T-helper 22 cell (primary cell): ENCODE measurements around the gene SAMD4A.
"Not testable (repeated sequence)": the region's sequence is repeated elsewhere in the genome, so short reads cannot be mapped to it uniquely, and the experiment has no call there.

Experiments
- DNase-seq: peaks from one replicate; pipeline ENCODE4 v3.0.0-alpha.2; 2020; ENCODE audit warnings: low read depth

Gene SAMD4A

GRCh38 chr14:54599966-54600716 is 33.2 kb downstream of the SAMD4A start:
- no peak for DNase-seq

- no peak for DNase-seq
Measured at GRCh38 chr14:54600717-54601109, 33.8 kb downstream of the SAMD4A start.

GRCh38 chr14:54603362-54603761 is 36.4 kb downstream of the SAMD4A start:
- DNase-seq: no peak

GRCh38 chr14:54606178-54606577 is 39.2 kb downstream of the SAMD4A start:
- DNase-seq: peak; percentile 40

GRCh38 chr14:54606631-54607133 is 39.8 kb downstream of the SAMD4A start:
- no peak for DNase-seq

GRCh38 chr14:54609576-54609975 is 42.6 kb downstream of the SAMD4A start:
- DNase-seq: no peak

- no peak for DNase-seq
Measured at GRCh38 chr14:54610051-54610977, 43.4 kb downstream of the SAMD4A start.

- no peak for DNase-seq
Measured at GRCh38 chr14:54614296-54614695, 47.4 kb downstream of the SAMD4A start.

- DNase-seq: no peak
Measured at GRCh38 chr14:54617467-54617866, 50.5 kb downstream of the SAMD4A start.

GRCh38 chr14:54621686-54622085 is 54.8 kb downstream of the SAMD4A start:
- DNase-seq: no peak

GRCh38 chr14:54622192-54622958 is 55.4 kb downstream of the SAMD4A start:
- DNase-seq: no peak

GRCh38 chr14:54623279-54624004 is 56.5 kb downstream of the SAMD4A start:
- no peak for DNase-seq

GRCh38 chr14:54624005-54624358 is 57.1 kb downstream of the SAMD4A start:
- DNase-seq: not testable (repeated sequence)

GRCh38 chr14:54625112-54625511 is 58.2 kb downstream of the SAMD4A start:
- DNase-seq: no peak

- DNase-seq: no peak
Measured at GRCh38 chr14:54627219-54627539, 60.3 kb downstream of the SAMD4A start.

- DNase-seq: no peak
Measured at GRCh38 chr14:54627540-54628363, 60.8 kb downstream of the SAMD4A start.

GRCh38 chr14:54629183-54629582 is 62.3 kb downstream of the SAMD4A start:
- DNase-seq: no peak

GRCh38 chr14:54629635-54630360 is 62.9 kb downstream of the SAMD4A start:
- no peak for DNase-seq

- DNase-seq: no peak
Measured at GRCh38 chr14:54631016-54631415, 64.1 kb downstream of the SAMD4A start.

- no peak for DNase-seq
Measured at GRCh38 chr14:54632452-54632851, 65.5 kb downstream of the SAMD4A start.
